Panc1 (cell line): ENCODE measurements around the gene UBALD2. TPM values are rescaled to one million over a fixed set of nuclear protein-coding genes. Genes with fewer than 3 reads are reported as not detected.

ENCODE experiments used
- ATAC-seq: fragments of 200-7000 bp; cut with Tn5 transposase; 2 replicates; pipeline ENCODE4 v1.9.1; 2020; ENCODE audit warnings: mild to moderate bottlenecking, moderate library complexity
- BruUV-seq: library from RNA; stranded (reverse); fragments of 400-500 nt; replicated peaks from 2 replicates; lab custom pipeline; 2021; lab: Mats Ljungman, UMichigan
- CTCF ChIA-PET: fragments of 300-600 bp; sonication (Branson Sonifier 250); formaldehyde crosslinking; loops from one replicate; lab custom pipeline; 2022; ENCODE audit warnings: antibody characterized with exemption; lab: Charles Lee
- POLR2A ChIA-PET: fragments of 300-600 bp; sonication (Branson Sonifier 250); formaldehyde crosslinking; loops from one replicate; lab custom pipeline; 2022; ENCODE audit warnings: antibody characterized with exemption; lab: Charles Lee
- DNase-seq: peaks from one replicate; pipeline ENCODE4 v3.0.0-alpha.2; 2010; ENCODE audit warnings: low read depth, low spot score
- H3K27ac ChIP-seq: 2 replicates; pipeline ENCODE4 v1.5.1; 2011; ENCODE audit warnings: mild to moderate bottlenecking, low read length, inconsistent platforms
- H3K27me3 ChIP-seq: fragments of 200-500 bp; sonication (Bioruptor generic); 2 replicates; pipeline ENCODE4 v1.6.0; 2014; ENCODE audit warnings: low read length, inconsistent platforms; ENCODE audit not compliant: control insufficient read depth, insufficient read depth
- H3K36me3 ChIP-seq: fragments of 200-500 bp; sonication (Bioruptor generic); 2 replicates; pipeline ENCODE4 v1.5.1; 2014; ENCODE audit warnings: inconsistent platforms, mild to moderate bottlenecking, low read length, moderate library complexity; ENCODE audit not compliant: control insufficient read depth, insufficient read depth
- H3K4me1 ChIP-seq: 2 replicates; pipeline ENCODE4 v1.5.1; 2011; ENCODE audit warnings: inconsistent platforms, mild to moderate bottlenecking, low read length, moderate library complexity; ENCODE audit not compliant: control insufficient read depth, insufficient read depth
- H3K4me3 ChIP-seq, 2 experiments: 2 replicates each; pipeline ENCODE4 v1.5.1; 2011 to 2012; ENCODE audit warnings: low read depth in 2 of 2, low read length in 2 of 2, mild to moderate bottlenecking in 2 of 2, inconsistent platforms in 1 of 2, moderate library complexity in 1 of 2
- H3K9me3 ChIP-seq: fragments of 200-500 bp; sonication (Bioruptor generic); 2 replicates; pipeline ENCODE4 v1.5.1; 2014; ENCODE audit warnings: low read depth, mild to moderate bottlenecking, inconsistent platforms, low read length, moderate library complexity; ENCODE audit not compliant: control insufficient read depth, insufficient read depth
- POLR2AphosphoS5 ChIP-seq: IDR thresholded peaks from 2 replicates; pipeline ENCODE4 v1.6.1; 2012; ENCODE audit warnings: mild to moderate bottlenecking, low read depth, low read length, moderate library complexity
- SIN3A ChIP-seq: IDR thresholded peaks from 2 replicates; pipeline ENCODE4 v1.6.1; 2012; ENCODE audit warnings: low read depth, mild to moderate bottlenecking, low read length, moderate library complexity, borderline replicate concordance; ENCODE audit not compliant: insufficient read depth
- TCF7L2 ChIP-seq: IDR thresholded peaks from 2 replicates; pipeline ENCODE4 v1.6.1; 2011; ENCODE audit warnings: mild to moderate bottlenecking, low read depth, low read length, inconsistent platforms
- in situ Hi-C: cut with HindIII; loops from 2 replicates; pipeline ENCODE4 v1.10.0; 2016; ENCODE audit warnings: low sequenced_read_pairs, low pct_unique_long_range_greater_than_20kb
- intact Hi-C: fragments of 100-400 bp; cut with micrococcal nuclease; formaldehyde crosslinking; loops from one replicate; pipeline ENCODE4 v1.10.0; 2022; ENCODE audit not compliant: unreplicated experiment
- total RNA-seq: library from RNA; stranded (reverse); gene quantifications from one replicate; pipeline ENCODE4 v1.2.1, GENCODE V29; 2021; ENCODE audit not compliant: unreplicated experiment
- TF ChIP-seq, protein P1 (sequence below), 2 experiments: IDR thresholded peaks; 2 replicates each; pipeline ENCODE4 v1.6.1; 2011 to 2012; ENCODE audit warnings: low read depth in 2 of 2, control low read depth in 1 of 2, low read length in 1 of 2, mild to moderate bottlenecking in 1 of 2, moderate library complexity in 1 of 2; ENCODE audit not compliant: insufficient read depth in 1 of 2
- TF ChIP-seq, protein P2 (sequence below): fragments of 450-650 bp; IDR thresholded peaks from 2 replicates; pipeline ENCODE4 v1.5.1; 2017; ENCODE audit warnings: mild to moderate bottlenecking

The UBALD2 gene
- total RNA-seq, 1 experiment from 2014 or later: 30.0 TPM

DNA sequence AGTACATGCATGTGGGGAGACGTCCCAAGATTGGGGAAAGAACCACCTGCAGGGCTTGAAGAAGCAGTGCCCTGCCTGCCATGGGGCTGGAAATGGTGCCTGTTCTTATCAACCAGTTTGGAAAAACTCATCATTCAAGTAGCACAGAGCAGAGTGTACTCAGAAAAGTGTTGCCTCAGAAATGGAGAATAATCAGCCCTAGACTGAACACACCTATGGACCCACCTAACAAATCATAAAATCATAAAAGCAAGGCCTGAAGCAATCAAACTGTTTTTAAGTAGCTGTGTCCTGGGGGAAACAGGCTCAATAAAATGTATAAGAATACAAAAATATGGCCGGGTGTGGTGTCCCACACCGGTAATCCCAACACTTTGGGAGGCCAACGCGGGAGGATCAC is 31.7 kb downstream of the UBALD2 start:
- BruUV-seq: no TSS peak
- DNase-seq (no peak), ATAC-seq (no peak)
- no peak overlapping the region for H3K27ac ChIP-seq
- in situ Hi-C loops (no loop called here), intact Hi-C loops (no loop called here)
- no peak for TF ChIP-seq POLR2AphosphoS5
- TF ChIP-seq, protein P1, sequence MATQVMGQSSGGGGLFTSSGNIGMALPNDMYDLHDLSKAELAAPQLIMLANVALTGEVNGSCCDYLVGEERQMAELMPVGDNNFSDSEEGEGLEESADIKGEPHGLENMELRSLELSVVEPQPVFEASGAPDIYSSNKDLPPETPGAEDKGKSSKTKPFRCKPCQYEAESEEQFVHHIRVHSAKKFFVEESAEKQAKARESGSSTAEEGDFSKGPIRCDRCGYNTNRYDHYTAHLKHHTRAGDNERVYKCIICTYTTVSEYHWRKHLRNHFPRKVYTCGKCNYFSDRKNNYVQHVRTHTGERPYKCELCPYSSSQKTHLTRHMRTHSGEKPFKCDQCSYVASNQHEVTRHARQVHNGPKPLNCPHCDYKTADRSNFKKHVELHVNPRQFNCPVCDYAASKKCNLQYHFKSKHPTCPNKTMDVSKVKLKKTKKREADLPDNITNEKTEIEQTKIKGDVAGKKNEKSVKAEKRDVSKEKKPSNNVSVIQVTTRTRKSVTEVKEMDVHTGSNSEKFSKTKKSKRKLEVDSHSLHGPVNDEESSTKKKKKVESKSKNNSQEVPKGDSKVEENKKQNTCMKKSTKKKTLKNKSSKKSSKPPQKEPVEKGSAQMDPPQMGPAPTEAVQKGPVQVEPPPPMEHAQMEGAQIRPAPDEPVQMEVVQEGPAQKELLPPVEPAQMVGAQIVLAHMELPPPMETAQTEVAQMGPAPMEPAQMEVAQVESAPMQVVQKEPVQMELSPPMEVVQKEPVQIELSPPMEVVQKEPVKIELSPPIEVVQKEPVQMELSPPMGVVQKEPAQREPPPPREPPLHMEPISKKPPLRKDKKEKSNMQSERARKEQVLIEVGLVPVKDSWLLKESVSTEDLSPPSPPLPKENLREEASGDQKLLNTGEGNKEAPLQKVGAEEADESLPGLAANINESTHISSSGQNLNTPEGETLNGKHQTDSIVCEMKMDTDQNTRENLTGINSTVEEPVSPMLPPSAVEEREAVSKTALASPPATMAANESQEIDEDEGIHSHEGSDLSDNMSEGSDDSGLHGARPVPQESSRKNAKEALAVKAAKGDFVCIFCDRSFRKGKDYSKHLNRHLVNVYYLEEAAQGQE (IDR thresholded peaks at IDR 0.05; ENCODE audit: insufficient read depth in 1 of 2, low read depth in 2 of 2, low read length in 1 of 2): no peak
- TF ChIP-seq, protein P2, sequence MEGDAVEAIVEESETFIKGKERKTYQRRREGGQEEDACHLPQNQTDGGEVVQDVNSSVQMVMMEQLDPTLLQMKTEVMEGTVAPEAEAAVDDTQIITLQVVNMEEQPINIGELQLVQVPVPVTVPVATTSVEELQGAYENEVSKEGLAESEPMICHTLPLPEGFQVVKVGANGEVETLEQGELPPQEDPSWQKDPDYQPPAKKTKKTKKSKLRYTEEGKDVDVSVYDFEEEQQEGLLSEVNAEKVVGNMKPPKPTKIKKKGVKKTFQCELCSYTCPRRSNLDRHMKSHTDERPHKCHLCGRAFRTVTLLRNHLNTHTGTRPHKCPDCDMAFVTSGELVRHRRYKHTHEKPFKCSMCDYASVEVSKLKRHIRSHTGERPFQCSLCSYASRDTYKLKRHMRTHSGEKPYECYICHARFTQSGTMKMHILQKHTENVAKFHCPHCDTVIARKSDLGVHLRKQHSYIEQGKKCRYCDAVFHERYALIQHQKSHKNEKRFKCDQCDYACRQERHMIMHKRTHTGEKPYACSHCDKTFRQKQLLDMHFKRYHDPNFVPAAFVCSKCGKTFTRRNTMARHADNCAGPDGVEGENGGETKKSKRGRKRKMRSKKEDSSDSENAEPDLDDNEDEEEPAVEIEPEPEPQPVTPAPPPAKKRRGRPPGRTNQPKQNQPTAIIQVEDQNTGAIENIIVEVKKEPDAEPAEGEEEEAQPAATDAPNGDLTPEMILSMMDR: no peak
- no peak for TF ChIP-seq TCF7L2
- no peak for TF ChIP-seq SIN3A
- H3K4me1 ChIP-seq: no peaks in the 10 kb centered on the region
- H3K9me3 ChIP-seq: no peaks in the 10 kb centered on the region
- H3K4me3 ChIP-seq: no peak overlapping the region
- H3K36me3 ChIP-seq: no peaks in the 10 kb centered on the region
- ChIA-PET CTCF (interaction anchor here (0.8 kb wide), 1 partner anchor 87 kb away, joined by 3 read pairs; no protein-coding TSS in a partner anchor), POLR2A (no interaction called here)
- no peaks in the 10 kb centered on the region for H3K27me3 ChIP-seq

DNA sequence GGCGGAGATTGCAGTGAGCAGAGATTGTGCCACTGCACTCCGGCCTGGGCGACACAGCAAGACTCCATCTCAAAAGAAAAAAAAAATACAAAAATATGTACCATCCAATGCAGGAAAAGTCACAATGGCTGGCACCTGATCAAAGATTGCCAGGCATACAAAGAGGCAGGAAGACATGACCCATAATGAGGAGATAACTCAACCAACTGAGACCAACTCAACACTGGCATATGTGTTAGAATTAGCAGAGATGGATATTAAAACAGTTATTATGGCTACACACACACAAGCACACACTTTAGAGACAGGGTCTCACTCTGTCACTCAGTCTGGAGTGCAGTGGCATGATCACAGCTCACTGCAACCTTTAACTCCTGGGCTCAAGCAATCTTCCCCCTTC is 32.3 kb downstream of the UBALD2 start:
- ATAC-seq: no peak
- ChIA-PET POLR2A (interaction anchor here (0.6 kb wide), 2 partner anchors 254 to 411 kb away, joined by 7 to 15 read pairs; no protein-coding TSS in a partner anchor), CTCF (interaction anchor here (0.8 kb wide), 1 partner anchor 87 kb away, joined by 3 read pairs; no protein-coding TSS in a partner anchor)
- DNase-seq: no peak
- Histone ChIP-seq H3K36me3 (no peaks in the 10 kb centered on the region), H3K9me3 (no peaks in the 10 kb centered on the region), H3K4me3 (no peak overlapping the region), H3K27ac (no peak overlapping the region), H3K27me3 (no peaks in the 10 kb centered on the region), H3K4me1 (no peaks in the 10 kb centered on the region)
- TF ChIP-seq, protein P1 (IDR thresholded peaks at IDR 0.05; ENCODE audit: insufficient read depth in 1 of 2, low read depth in 2 of 2, low read length in 1 of 2): no peak
- no peak for TF ChIP-seq TCF7L2
- TF ChIP-seq POLR2AphosphoS5: no peak
- TF ChIP-seq SIN3A: no peak
- TF ChIP-seq, protein P2: no peak
- BruUV-seq: no TSS peak
- in situ Hi-C loops: no loop called here
- intact Hi-C loops: no loop called here
